ENCODE data around the gene ADAMTSL2. TPM values are rescaled to one million over a fixed set of nuclear protein-coding genes. Genes with fewer than 3 reads are reported as not detected.

Gene ADAMTSL2
- total and polyA plus RNA-seq, 4 donors: 1.8 to 18.2 (median 7.7) TPM

GRCh38 chr9:133615186-133615585, 80.7 kb downstream of the ADAMTSL2 start (continued):
- TF ChIP-seq REST (IDR thresholded peaks at IDR 0.05) (no peak), FOXA2 (IDR thresholded peaks at IDR 0.05) (no peak), RAD21 (IDR thresholded peaks at IDR 0.05) (no peak), FOXA1 (IDR thresholded peaks at IDR 0.05) (no peak), YY1 (IDR thresholded peaks at IDR 0.05) (no peak), SP1 (IDR thresholded peaks at IDR 0.05) (no peak), MAX (IDR thresholded peaks at IDR 0.05) (no peak), EGR1 (IDR thresholded peaks at IDR 0.05; ENCODE audit: low read depth in 2 of 2) (no peak)

- Histone ChIP-seq H3K36me3 (ENCODE audit: control insufficient read depth in 4 of 4, insufficient read depth in 3 of 4, low read depth in 1 of 4, low read length in 3 of 4) (no peaks in the 10 kb centered on the region), H3K4me3 (ENCODE audit: low read depth in 1 of 3, low read length in 3 of 3) (no peak overlapping the region), H3K27ac (ENCODE audit: low read depth in 1 of 2, low read length in 2 of 2) (no peak overlapping the region), H3K4me1 (ENCODE audit: control insufficient read depth in 4 of 4, insufficient read depth in 4 of 4, low read length in 3 of 4) (no peaks in the 10 kb centered on the region), H3K27me3 (ENCODE audit: control insufficient read depth in 4 of 4, insufficient read depth in 4 of 4, low read length in 3 of 4) (peaks cover 0 to 4% (median 0%) of the 10 kb centered on the region in 4 donors), H3K9me3 (ENCODE audit: control insufficient read depth in 4 of 4, low read length in 3 of 4) (no peaks in the 10 kb centered on the region), H3K9ac (ENCODE audit: low read depth in 1 of 2, low read length in 2 of 2) (no peak overlapping the region)
- 73% methylated on average over 13 of the region's 13 CpGs for WGBS
- TF ChIP-seq JUND (IDR thresholded peaks at IDR 0.05) (no peak), RAD21 (IDR thresholded peaks at IDR 0.05) (no peak), FOXA2 (IDR thresholded peaks at IDR 0.05) (no peak), MAX (IDR thresholded peaks at IDR 0.05) (no peak), REST (IDR thresholded peaks at IDR 0.05) (no peak), CTCF (IDR thresholded peaks at IDR 0.05; ENCODE audit: low read depth, low read length, missing input control) (no peak), SP1 (IDR thresholded peaks at IDR 0.05) (no peak), RXRA (IDR thresholded peaks at IDR 0.05) (no peak), ZBTB33 (IDR thresholded peaks at IDR 0.05) (no peak), HNF4G (IDR thresholded peaks at IDR 0.05) (no peak), GABPA (IDR thresholded peaks at IDR 0.05 in 1 of 2, conservative IDR thresholded peaks at IDR 0.05 in 1 of 2) (no peak), FOXA1 (IDR thresholded peaks at IDR 0.05) (no peak), TAF1 (conservative IDR thresholded peaks at IDR 0.05) (no peak), ATF3 (IDR thresholded peaks at IDR 0.05) (no peak)
- no peak for DNase-seq (ENCODE audit: low spot score)
Measured at GRCh38 chr9:133615606-133616188, 81.2 kb downstream of the ADAMTSL2 start.
